Panc1 (cell line): ENCODE data around the gene PLPPR5. TPM values are rescaled to one million over a fixed set of nuclear protein-coding genes. Genes with fewer than 3 reads are reported as not detected.

ENCODE experiments used
- ATAC-seq: fragments of 200-7000 bp; cut with Tn5 transposase; 2 replicates; pipeline ENCODE4 v1.9.1; 2020; ENCODE audit warnings: mild to moderate bottlenecking, moderate library complexity
- BruUV-seq: library from RNA; stranded (reverse); fragments of 400-500 nt; replicated peaks from 2 replicates; lab custom pipeline; 2021; lab: Mats Ljungman, UMichigan
- CTCF ChIA-PET: fragments of 300-600 bp; sonication (Branson Sonifier 250); formaldehyde crosslinking; loops from one replicate; lab custom pipeline; 2022; ENCODE audit warnings: antibody characterized with exemption; lab: Charles Lee
- POLR2A ChIA-PET: fragments of 300-600 bp; sonication (Branson Sonifier 250); formaldehyde crosslinking; loops from one replicate; lab custom pipeline; 2022; ENCODE audit warnings: antibody characterized with exemption; lab: Charles Lee
- DNase-seq: peaks from one replicate; pipeline ENCODE4 v3.0.0-alpha.2; 2010; ENCODE audit warnings: low read depth, low spot score
- H3K27ac ChIP-seq: 2 replicates; pipeline ENCODE4 v1.5.1; 2011; ENCODE audit warnings: mild to moderate bottlenecking, low read length, inconsistent platforms
- H3K27me3 ChIP-seq: fragments of 200-500 bp; sonication (Bioruptor generic); 2 replicates; pipeline ENCODE4 v1.6.0; 2014; ENCODE audit warnings: low read length, inconsistent platforms; ENCODE audit not compliant: control insufficient read depth, insufficient read depth
- H3K36me3 ChIP-seq: fragments of 200-500 bp; sonication (Bioruptor generic); 2 replicates; pipeline ENCODE4 v1.5.1; 2014; ENCODE audit warnings: inconsistent platforms, mild to moderate bottlenecking, low read length, moderate library complexity; ENCODE audit not compliant: control insufficient read depth, insufficient read depth
- H3K4me1 ChIP-seq: 2 replicates; pipeline ENCODE4 v1.5.1; 2011; ENCODE audit warnings: inconsistent platforms, mild to moderate bottlenecking, low read length, moderate library complexity; ENCODE audit not compliant: control insufficient read depth, insufficient read depth
- H3K4me3 ChIP-seq, 2 experiments: 2 replicates each; pipeline ENCODE4 v1.5.1; 2011 to 2012; ENCODE audit warnings: low read depth in 2 of 2, low read length in 2 of 2, mild to moderate bottlenecking in 2 of 2, inconsistent platforms in 1 of 2, moderate library complexity in 1 of 2
- H3K9me3 ChIP-seq: fragments of 200-500 bp; sonication (Bioruptor generic); 2 replicates; pipeline ENCODE4 v1.5.1; 2014; ENCODE audit warnings: low read depth, mild to moderate bottlenecking, inconsistent platforms, low read length, moderate library complexity; ENCODE audit not compliant: control insufficient read depth, insufficient read depth
- CTCF ChIP-seq: fragments of 450-650 bp; IDR thresholded peaks from 2 replicates; pipeline ENCODE4 v1.5.1; 2017; ENCODE audit warnings: mild to moderate bottlenecking
- POLR2AphosphoS5 ChIP-seq: IDR thresholded peaks from 2 replicates; pipeline ENCODE4 v1.6.1; 2012; ENCODE audit warnings: mild to moderate bottlenecking, low read depth, low read length, moderate library complexity
- REST ChIP-seq, 2 experiments: IDR thresholded peaks; 2 replicates each; pipeline ENCODE4 v1.6.1; 2011 to 2012; ENCODE audit warnings: low read depth in 2 of 2, control low read depth in 1 of 2, low read length in 1 of 2, mild to moderate bottlenecking in 1 of 2, moderate library complexity in 1 of 2; ENCODE audit not compliant: insufficient read depth in 1 of 2
- SIN3A ChIP-seq: IDR thresholded peaks from 2 replicates; pipeline ENCODE4 v1.6.1; 2012; ENCODE audit warnings: low read depth, mild to moderate bottlenecking, low read length, moderate library complexity, borderline replicate concordance; ENCODE audit not compliant: insufficient read depth
- TCF7L2 ChIP-seq: IDR thresholded peaks from 2 replicates; pipeline ENCODE4 v1.6.1; 2011; ENCODE audit warnings: mild to moderate bottlenecking, low read depth, low read length, inconsistent platforms
- in situ Hi-C: cut with HindIII; loops from 2 replicates; pipeline ENCODE4 v1.10.0; 2016; ENCODE audit warnings: low sequenced_read_pairs, low pct_unique_long_range_greater_than_20kb
- intact Hi-C: fragments of 100-400 bp; cut with micrococcal nuclease; formaldehyde crosslinking; loops from one replicate; pipeline ENCODE4 v1.10.0; 2022; ENCODE audit not compliant: unreplicated experiment
- total RNA-seq: library from RNA; stranded (reverse); gene quantifications from one replicate; pipeline ENCODE4 v1.2.1, GENCODE V29; 2021; ENCODE audit not compliant: unreplicated experiment

The PLPPR5 gene
- total RNA-seq, 1 experiment from 2014 or later = not detected

GRCh38 chr1:98893371-98893770 lies 111.3 kb downstream of the PLPPR5 start:
- ChIA-PET POLR2A (no interaction called here), CTCF (no interaction called here)
- DNase-seq (no peak), ATAC-seq (no peak)
- no TSS peak for BruUV-seq
- H3K36me3 ChIP-seq = no peaks in the 10 kb centered on the region
- no peaks in the 10 kb centered on the region for H3K4me1 ChIP-seq
- no peak overlapping the region for H3K27ac ChIP-seq
- intact Hi-C loops = no loop called here
- H3K27me3 ChIP-seq = no peaks in the 10 kb centered on the region
- in situ Hi-C loops = no loop called here
- no peaks in the 10 kb centered on the region for H3K9me3 ChIP-seq
- H3K4me3 ChIP-seq = no peak overlapping the region
- TF ChIP-seq SIN3A = no peak
- TF ChIP-seq REST (IDR thresholded peaks at IDR 0.05; ENCODE audit: insufficient read depth in 1 of 2, low read depth in 2 of 2, low read length in 1 of 2) = no peak
- no peak for TF ChIP-seq POLR2AphosphoS5
- no peak for TF ChIP-seq TCF7L2
- no peak for TF ChIP-seq CTCF

GRCh38 chr1:98888869-98889268 lies 115.8 kb downstream of the PLPPR5 start:
- no peaks in the 10 kb centered on the region for H3K27me3 ChIP-seq
- in situ Hi-C loops = no loop called here
- H3K36me3 ChIP-seq = no peaks in the 10 kb centered on the region
- ATAC-seq = no peak
- H3K4me1 ChIP-seq = no peaks in the 10 kb centered on the region
- H3K9me3 ChIP-seq = no peaks in the 10 kb centered on the region
- TF ChIP-seq TCF7L2 (no peak), SIN3A (no peak)
- ChIA-PET POLR2A (no interaction called here), CTCF (no interaction called here)
- DNase-seq = no peak
- no peak overlapping the region for H3K4me3 ChIP-seq
- no TSS peak for BruUV-seq
- intact Hi-C loops = no loop called here
- H3K27ac ChIP-seq = no peak overlapping the region

GRCh38 chr1:98887507-98887906 lies 117.2 kb downstream of the PLPPR5 start:
- no TSS peak for BruUV-seq
- Histone ChIP-seq H3K27me3 (no peaks in the 10 kb centered on the region), H3K4me3 (no peak overlapping the region), H3K9me3 (no peaks in the 10 kb centered on the region), H3K27ac (no peak overlapping the region), H3K36me3 (no peaks in the 10 kb centered on the region), H3K4me1 (no peaks in the 10 kb centered on the region)
- intact Hi-C loops = no loop called here
- POLR2A ChIA-PET = no interaction called here
- in situ Hi-C loops = no loop called here
- DNase-seq = no peak
- no peak for TF ChIP-seq POLR2AphosphoS5
- TF ChIP-seq REST (IDR thresholded peaks at IDR 0.05; ENCODE audit: insufficient read depth in 1 of 2, low read depth in 2 of 2, low read length in 1 of 2) = no peak
- TF ChIP-seq TCF7L2 = no peak
- no peak for TF ChIP-seq SIN3A
- TF ChIP-seq CTCF = no peak
- ATAC-seq = no peak
- CTCF ChIA-PET = no interaction called here
